Measurements from ENCODE around the gene AHRR. TPM values are rescaled to one million over a fixed set of nuclear protein-coding genes. Genes with fewer than 3 reads are reported as not detected.

Gene AHRR
- total and polyA plus RNA-seq, 2 of the 4 experiments (the other 2 are of a cell fraction), result 15.6 to 37.1 TPM

GRCh38 chr5:311963-312362 is 9.6 kb upstream of the AHRR start:
- H4K5ac ChIP-seq (ENCODE audit: low read depth, low read length), result no peak overlapping the region
- dilution Hi-C loops (cut with HindIII; ENCODE audit: low sequenced_read_pairs, unreplicated experiment) (no loop called here), in situ Hi-C loops (cut with MboI; ENCODE audit: low sequenced_read_pairs) (loop anchor here (5.0 kb wide), 1 partner anchor 125 kb away; no protein-coding TSS in a partner anchor), intact Hi-C loops (cut with micrococcal nuclease) (loop anchor here (10.0 kb wide), 2 partner anchors 303 to 593 kb away; partner anchors contain the start of gene CEP72)
- H4K20me1 ChIP-seq (ENCODE audit: insufficient read depth, low read length), result peaks cover 77% of the 10 kb centered on the region
- H2BK15ac ChIP-seq (ENCODE audit: low read depth, low read length), result no peak overlapping the region
- ChIA-PET POLR2A (ENCODE audit: unreplicated experiment) (no interaction called here), CTCF (interaction anchor here (0.6 kb wide), 1 partner anchor 302 kb away, joined by 3 read pairs; no protein-coding TSS in a partner anchor)
- no peak overlapping the region for H3K4ac ChIP-seq (ENCODE audit: low read depth, low read length)
- H3K14ac ChIP-seq (replicated peaks; ENCODE audit: low read depth, low read length), result no peak overlapping the region
- H3K23ac ChIP-seq (ENCODE audit: low read depth, low read length), result no peak overlapping the region
- peak overlapping the region; percentile 45 for H2AK9ac ChIP-seq (replicated peaks; ENCODE audit: low read depth, low read length, poor library complexity)
- peaks cover 18 to 72% of the 10 kb centered on the region in 2 experiments for H3K79me1 ChIP-seq (ENCODE audit: low read depth in 1 of 2, low read length in 2 of 2)
- no peak overlapping the region for H4K91ac ChIP-seq (ENCODE audit: insufficient read depth, low read depth, low read length)
- no peak overlapping the region for H3K56ac ChIP-seq (ENCODE audit: extremely low read depth, insufficient read depth, low read length)
- no peak for DNase-seq
- no peak overlapping the region for H2BK20ac ChIP-seq (ENCODE audit: low read depth, low read length)
- H3K9me1 ChIP-seq (ENCODE audit: insufficient read depth, low read length), result peaks cover 12% of the 10 kb centered on the region; the same call in 1 of the 2 replicates
- no peak overlapping the region for H2AFZ ChIP-seq (replicated peaks; ENCODE audit: low read length, poor library complexity)
- H2AK5ac ChIP-seq (ENCODE audit: low read depth, low read length), result no peak overlapping the region; the same call in 1 of the 2 replicates
- H3K27ac ChIP-seq (ENCODE audit: insufficient read depth, low read length), result no peak overlapping the region
- BruUV-seq (replicated peaks), result no TSS peak
- H3K36me3 ChIP-seq (ENCODE audit: control insufficient read depth, insufficient read depth, low read length), result peaks cover 54% of the 10 kb centered on the region
- no peaks in the 10 kb centered on the region for H3K9me3 ChIP-seq (ENCODE audit: control insufficient read depth, insufficient read depth, low read length)
- TF ChIP-seq NFE2L2 (IDR thresholded peaks at IDR 0.05; ENCODE audit: low read depth, low read length) (no peak), CTCF (conservative IDR thresholded peaks at IDR 0.05; ENCODE audit: low read depth, low read length) (no peak), MXI1 (IDR thresholded peaks at IDR 0.05; ENCODE audit: borderline replicate concordance, low read depth, low read length) (no peak), USF2 (IDR thresholded peaks at IDR 0.05; ENCODE audit: low read depth, low read length) (no peak), MAFK (IDR thresholded peaks at IDR 0.05; ENCODE audit: low read depth, low read length) (no peak), RAD21 (IDR thresholded peaks at IDR 0.05; ENCODE audit: low read length) (no peak), SMC3 (IDR thresholded peaks at IDR 0.05; ENCODE audit: low read depth, low read length) (no peak), RCOR1 (IDR thresholded peaks at IDR 0.05; ENCODE audit: insufficient replicate concordance, low read length) (no peak), FOS (IDR thresholded peaks at IDR 0.05; ENCODE audit: low read depth, low read length) (no peak), MAZ (IDR thresholded peaks at IDR 0.05; ENCODE audit: borderline replicate concordance, low read depth, low read length) (no peak), POLR2A (IDR thresholded peaks at IDR 0.05; ENCODE audit: low read depth, low read length) (no peak), CHD1 (IDR thresholded peaks at IDR 0.05; ENCODE audit: low read depth, low read length) (no peak), RFX5 (IDR thresholded peaks at IDR 0.05; ENCODE audit: low read depth, low read length) (no peak), BHLHE40 (IDR thresholded peaks at IDR 0.05; ENCODE audit: low read depth, low read length) (no peak), ELK1 (IDR thresholded peaks at IDR 0.05; ENCODE audit: borderline replicate concordance, low read depth, low read length) (no peak), CEBPB (IDR thresholded peaks at IDR 0.05; ENCODE audit: low read depth, low read length) (no peak)
- ATAC-seq (ENCODE audit: low read depth), result no peak
- H3K4me2 ChIP-seq (ENCODE audit: low read depth, low read length), result no peak overlapping the region
- WGBS, 2 experiments (ENCODE audit: extremely low coverage in 2 of 2, insufficient read length in 1 of 2), result 100% methylated on average over 4 of the region's 8 CpGs; no CpG with 5 or more reads in 1 of the 2 experiments
- no peak overlapping the region for H3K18ac ChIP-seq (ENCODE audit: low read depth, low read length)
- no peak overlapping the region for H2BK5ac ChIP-seq (ENCODE audit: low read depth, low read length, poor library complexity, severe bottlenecking)
- H4K8ac ChIP-seq (ENCODE audit: low read depth in 2 of 2, low read length in 2 of 2), result no peak overlapping the region
- H2BK120ac ChIP-seq (ENCODE audit: low read depth, low read length), result no peak overlapping the region
- H3K4me1 ChIP-seq (ENCODE audit: control insufficient read depth, insufficient read depth, low read length), result peaks cover 1% of the 10 kb centered on the region; the same call in 1 of the 2 replicates
- no peak overlapping the region for H3K4me3 ChIP-seq (ENCODE audit: insufficient read depth, low read depth, low read length)
- H3K9ac ChIP-seq (ENCODE audit: low read depth, low read length), result no peak overlapping the region
- no peaks in the 10 kb centered on the region for H3K27me3 ChIP-seq (ENCODE audit: control insufficient read depth, insufficient read depth, low read length)
